Measurements from ENCODE around the gene PDE7B. TPM values are rescaled to one million over a fixed set of nuclear protein-coding genes. Genes with fewer than 3 reads are reported as not detected.

PDE7B gene
- total and polyA plus RNA-seq, 4 donors, result 0.75 to 5.2 (median 1.3) TPM

- Histone ChIP-seq H3K36me3 (ENCODE audit: control insufficient read depth in 4 of 4, insufficient read depth in 3 of 4, low read depth in 1 of 4, low read length in 3 of 4) (no peaks in the 10 kb centered on the region), H3K27ac (ENCODE audit: low read depth in 1 of 2, low read length in 2 of 2) (no peak overlapping the region), H3K27me3 (ENCODE audit: control insufficient read depth in 4 of 4, insufficient read depth in 4 of 4, low read length in 3 of 4) (no peaks in the 10 kb centered on the region), H3K4me3 (ENCODE audit: low read depth in 1 of 3, low read length in 3 of 3) (no peak overlapping the region), H3K9ac (ENCODE audit: low read depth in 1 of 2, low read length in 2 of 2) (no peak overlapping the region), H3K9me3 (ENCODE audit: control insufficient read depth in 4 of 4, low read length in 3 of 4) (no peaks in the 10 kb centered on the region), H3K4me1 (ENCODE audit: control insufficient read depth in 4 of 4, insufficient read depth in 4 of 4, low read length in 3 of 4) (no peaks in the 10 kb centered on the region)
- 81% methylated on average over 4 of the region's 4 CpGs for WGBS
- no peak for TF ChIP-seq JUND (IDR thresholded peaks at IDR 0.05)
- no peak for TF ChIP-seq MAX (IDR thresholded peaks at IDR 0.05)
- no peak for TF ChIP-seq RXRA (IDR thresholded peaks at IDR 0.05)
- no peak for TF ChIP-seq SP1 (IDR thresholded peaks at IDR 0.05)
- TF ChIP-seq ZBTB33 (IDR thresholded peaks at IDR 0.05), result no peak
- TF ChIP-seq, protein P1, sequence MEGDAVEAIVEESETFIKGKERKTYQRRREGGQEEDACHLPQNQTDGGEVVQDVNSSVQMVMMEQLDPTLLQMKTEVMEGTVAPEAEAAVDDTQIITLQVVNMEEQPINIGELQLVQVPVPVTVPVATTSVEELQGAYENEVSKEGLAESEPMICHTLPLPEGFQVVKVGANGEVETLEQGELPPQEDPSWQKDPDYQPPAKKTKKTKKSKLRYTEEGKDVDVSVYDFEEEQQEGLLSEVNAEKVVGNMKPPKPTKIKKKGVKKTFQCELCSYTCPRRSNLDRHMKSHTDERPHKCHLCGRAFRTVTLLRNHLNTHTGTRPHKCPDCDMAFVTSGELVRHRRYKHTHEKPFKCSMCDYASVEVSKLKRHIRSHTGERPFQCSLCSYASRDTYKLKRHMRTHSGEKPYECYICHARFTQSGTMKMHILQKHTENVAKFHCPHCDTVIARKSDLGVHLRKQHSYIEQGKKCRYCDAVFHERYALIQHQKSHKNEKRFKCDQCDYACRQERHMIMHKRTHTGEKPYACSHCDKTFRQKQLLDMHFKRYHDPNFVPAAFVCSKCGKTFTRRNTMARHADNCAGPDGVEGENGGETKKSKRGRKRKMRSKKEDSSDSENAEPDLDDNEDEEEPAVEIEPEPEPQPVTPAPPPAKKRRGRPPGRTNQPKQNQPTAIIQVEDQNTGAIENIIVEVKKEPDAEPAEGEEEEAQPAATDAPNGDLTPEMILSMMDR (IDR thresholded peaks at IDR 0.05; ENCODE audit: low read depth, low read length, missing input control), result no peak
- no peak for TF ChIP-seq RAD21 (IDR thresholded peaks at IDR 0.05)
- no peak for TF ChIP-seq YY1 (IDR thresholded peaks at IDR 0.05)
- TF ChIP-seq HNF4G (IDR thresholded peaks at IDR 0.05), result no peak
- TF ChIP-seq TAF1 (conservative IDR thresholded peaks at IDR 0.05), result no peak
- no peak for TF ChIP-seq ATF3 (IDR thresholded peaks at IDR 0.05)
- TF ChIP-seq, protein P2, sequence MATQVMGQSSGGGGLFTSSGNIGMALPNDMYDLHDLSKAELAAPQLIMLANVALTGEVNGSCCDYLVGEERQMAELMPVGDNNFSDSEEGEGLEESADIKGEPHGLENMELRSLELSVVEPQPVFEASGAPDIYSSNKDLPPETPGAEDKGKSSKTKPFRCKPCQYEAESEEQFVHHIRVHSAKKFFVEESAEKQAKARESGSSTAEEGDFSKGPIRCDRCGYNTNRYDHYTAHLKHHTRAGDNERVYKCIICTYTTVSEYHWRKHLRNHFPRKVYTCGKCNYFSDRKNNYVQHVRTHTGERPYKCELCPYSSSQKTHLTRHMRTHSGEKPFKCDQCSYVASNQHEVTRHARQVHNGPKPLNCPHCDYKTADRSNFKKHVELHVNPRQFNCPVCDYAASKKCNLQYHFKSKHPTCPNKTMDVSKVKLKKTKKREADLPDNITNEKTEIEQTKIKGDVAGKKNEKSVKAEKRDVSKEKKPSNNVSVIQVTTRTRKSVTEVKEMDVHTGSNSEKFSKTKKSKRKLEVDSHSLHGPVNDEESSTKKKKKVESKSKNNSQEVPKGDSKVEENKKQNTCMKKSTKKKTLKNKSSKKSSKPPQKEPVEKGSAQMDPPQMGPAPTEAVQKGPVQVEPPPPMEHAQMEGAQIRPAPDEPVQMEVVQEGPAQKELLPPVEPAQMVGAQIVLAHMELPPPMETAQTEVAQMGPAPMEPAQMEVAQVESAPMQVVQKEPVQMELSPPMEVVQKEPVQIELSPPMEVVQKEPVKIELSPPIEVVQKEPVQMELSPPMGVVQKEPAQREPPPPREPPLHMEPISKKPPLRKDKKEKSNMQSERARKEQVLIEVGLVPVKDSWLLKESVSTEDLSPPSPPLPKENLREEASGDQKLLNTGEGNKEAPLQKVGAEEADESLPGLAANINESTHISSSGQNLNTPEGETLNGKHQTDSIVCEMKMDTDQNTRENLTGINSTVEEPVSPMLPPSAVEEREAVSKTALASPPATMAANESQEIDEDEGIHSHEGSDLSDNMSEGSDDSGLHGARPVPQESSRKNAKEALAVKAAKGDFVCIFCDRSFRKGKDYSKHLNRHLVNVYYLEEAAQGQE (IDR thresholded peaks at IDR 0.05), result no peak
- TF ChIP-seq FOXA2 (IDR thresholded peaks at IDR 0.05), result no peak
- TF ChIP-seq GABPA (IDR thresholded peaks at IDR 0.05 in 1 of 2, conservative IDR thresholded peaks at IDR 0.05 in 1 of 2), result no peak
- TF ChIP-seq FOXA1 (IDR thresholded peaks at IDR 0.05), result no peak
- no peak for TF ChIP-seq HNF4A (conservative IDR thresholded peaks at IDR 0.05)
- TF ChIP-seq NR2F2 (IDR thresholded peaks at IDR 0.05), result no peak
- no peak for TF ChIP-seq EGR1 (IDR thresholded peaks at IDR 0.05; ENCODE audit: low read depth in 2 of 2)
- DNase-seq (ENCODE audit: low spot score), result no peak
These were observed 383.7 kb downstream of the PDE7B start for GRCh38 chr6:136235233-136235564.
